GOT3 (cell line): ENCODE measurements around the gene FXYD3.
"Not testable (repeated sequence)": the region's sequence is repeated elsewhere in the genome, so short reads cannot be mapped to it uniquely, and the experiment has no call there.

Experiments
- DNase-seq: peaks from one replicate; lab custom pipeline; 2025; ENCODE audit warnings: mixed read lengths; lab: John Stamatoyannopoulos, UW

Gene FXYD3

GRCh38 chr19:35141837-35142605 is 26.4 kb downstream of the FXYD3 start:
- no peak for DNase-seq

GRCh38 chr19:35142606-35143230 is 27.1 kb downstream of the FXYD3 start:
- DNase-seq: no peak

GRCh38 chr19:35143231-35143715 is 27.6 kb downstream of the FXYD3 start, which contains the start of gene FXYD7:
TSS of gene FXYD7 (plus strand) at chr19:35143255. CDS start at chr19:35143334, 79 bp downstream.
- no peak for DNase-seq

- DNase-seq: no peak
Measured at GRCh38 chr19:35143818-35144217, 28.2 kb downstream of the FXYD3 start.

- DNase-seq: no peak
Measured at GRCh38 chr19:35144259-35144599, 28.6 kb downstream of the FXYD3 start.

- no peak for DNase-seq
Measured at GRCh38 chr19:35144600-35145436, 29.2 kb downstream of the FXYD3 start.

GRCh38 chr19:35146746-35147459 is 31.3 kb downstream of the FXYD3 start:
- DNase-seq: no peak

- DNase-seq: no peak
Measured at GRCh38 chr19:35149463-35149862, 33.8 kb downstream of the FXYD3 start.

- no peak for DNase-seq
Measured at GRCh38 chr19:35150445-35150844, 34.8 kb downstream of the FXYD3 start.

- DNase-seq: no peak
Measured at GRCh38 chr19:35151273-35152065, 35.8 kb downstream of the FXYD3 start.

- DNase-seq: not testable (repeated sequence)
Measured at GRCh38 chr19:35153129-35153522, 37.5 kb downstream of the FXYD3 start.

- DNase-seq: no peak
Measured at GRCh38 chr19:35153701-35154524, 38.3 kb downstream of the FXYD3 start.

GRCh38 chr19:35154525-35155406 is 39.1 kb downstream of the FXYD3 start, which contains the start of gene FXYD5:
TSS of gene FXYD5 (plus strand) at chr19:35154735. CDS start at chr19:35155551, 816 bp downstream.
- peak; percentile 48 for DNase-seq

GRCh38 chr19:35155441-35155840 is 39.8 kb downstream of the FXYD3 start:
- no peak for DNase-seq

GRCh38 chr19:35155981-35156672 is 40.5 kb downstream of the FXYD3 start:
- DNase-seq: no peak

- DNase-seq: no peak
Measured at GRCh38 chr19:35156673-35157014, 41.0 kb downstream of the FXYD3 start.

GRCh38 chr19:35157431-35157830 is 41.8 kb downstream of the FXYD3 start:
- no peak for DNase-seq

- no peak for DNase-seq
Measured at GRCh38 chr19:35159606-35160005, 44.0 kb downstream of the FXYD3 start.
